Esophagus muscularis mucosa (tissue), 4 donors: ENCODE results near the gene ADPRHL1. TPM values are rescaled to one million over a fixed set of nuclear protein-coding genes. Genes with fewer than 3 reads are reported as not detected.

Source experiments
- DNase-seq: peaks from one replicate; pipeline ENCODE4 v3.0.0-alpha.2; 2017; ENCODE audit errors: extremely low spot score
- H3K27ac ChIP-seq, 4 donors: fragments of 200-600 bp; sonication (generic); replicated peaks in 1 of 4; 1 replicate in 3 of 4; 2 replicates in 1 of 4; pipeline ENCODE4 v1.5.1; 2016 to 2019; ENCODE audit warnings: mild to moderate bottlenecking in 1 of 4
- H3K27me3 ChIP-seq, 4 donors: fragments of 200-600 bp; sonication (generic); one replicate each; pipeline versions ENCODE4 v1.5.1 to v1.6.0; 2016 to 2019
- H3K36me3 ChIP-seq, 4 donors: fragments of 200-600 bp; sonication (generic); one replicate each; pipeline ENCODE4 v1.5.1; 2016 to 2019
- H3K4me1 ChIP-seq, 4 donors: fragments of 200-600 bp; sonication (generic); one replicate each; pipeline ENCODE4 v1.5.1; 2016 to 2019
- H3K4me3 ChIP-seq, 4 donors: fragments of 200-600 bp; sonication (generic); 1 replicate in 2 of 4; 2 replicates in 2 of 4; pipeline ENCODE4 v1.5.1; 2016 to 2019; ENCODE audit warnings: mild to moderate bottlenecking in 4 of 4, moderate library complexity in 1 of 4
- H3K9me3 ChIP-seq, 4 donors: fragments of 200-600 bp; sonication (generic); 1 replicate in 3 of 4; 2 replicates in 1 of 4; pipeline ENCODE4 v1.5.1; 2016 to 2019
- EP300 ChIP-seq: sonication (generic); formaldehyde crosslinking; IDR thresholded peaks from one replicate; pipeline ENCODE4 v1.6.1; 2017; ENCODE audit warnings: antibody characterized with exemption
- POLR2A ChIP-seq: fragments of 450-650 bp; IDR thresholded peaks from one replicate; pipeline ENCODE4 v1.6.1; 2017; ENCODE audit warnings: antibody characterized with exemption, moderate library complexity, mild to moderate bottlenecking, low read depth
- POLR2AphosphoS5 ChIP-seq, 2 donors: sonication (generic); formaldehyde crosslinking; IDR thresholded peaks; one replicate each; pipeline ENCODE4 v1.6.1; 2017; ENCODE audit warnings: antibody characterized with exemption in 2 of 2
- WGBS: methylation state at CpG from one replicate; pipeline ENCODE4 v1.1.5; 2018; 5-methylcytosine and 5-hydroxymethylcytosine counted together
- intact Hi-C: fragments of 100-400 bp; cut with DNase I; formaldehyde crosslinking; loops from one replicate; pipeline ENCODE4 v1.15.1; 2023
- total RNA-seq, 4 donors: library from RNA; depleted of rRNA; stranded (reverse); fragments of >200 nt; gene quantifications; one replicate each; pipeline versions ENCODE4 v1.1.0 to v1.2.1, GENCODE V29; 2016
- TF ChIP-seq, protein P1 (sequence below), 3 experiments: fragments of 200-600 bp in 2 of 3; fragments of 450-650 bp in 1 of 3; sonication (generic) in 2 of 3; IDR thresholded peaks; one replicate each; pipeline ENCODE4 v1.5.1; 2017 to 2019; ENCODE audit warnings: antibody characterized with exemption in 3 of 3, mild to moderate bottlenecking in 2 of 3, moderate library complexity in 1 of 3

ADPRHL1 gene
- total RNA-seq, 4 donors from 2014 or later = 6.9 to 26.2 (median 11.0) TPM

DNA sequence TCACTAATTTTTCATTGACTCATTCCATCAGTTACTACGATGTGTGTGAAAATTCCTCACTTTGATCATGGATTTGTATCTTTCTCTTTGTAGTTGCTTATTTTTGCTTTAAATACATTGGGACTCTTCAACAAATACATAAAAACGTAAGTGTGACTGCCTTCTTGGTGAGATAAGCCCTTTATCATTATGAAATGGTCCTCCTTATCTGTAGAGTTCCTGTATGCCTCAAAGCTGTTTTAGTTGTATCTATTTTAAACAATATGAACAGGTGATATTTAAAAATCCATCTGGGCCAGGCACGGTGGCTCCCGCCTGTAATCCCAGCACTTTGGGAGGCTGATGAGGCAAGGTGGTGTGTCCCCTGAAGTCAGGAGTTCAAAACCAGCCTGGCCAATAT lies 25.9 kb upstream of the ADPRHL1 start:
- 86% methylated on average over 4 of the region's 4 CpGs for WGBS
- H3K27ac ChIP-seq = no peak overlapping the region
- peaks cover 0 to 24% (median 15%) of the 10 kb centered on the region in 4 donors for H3K4me1 ChIP-seq
- H3K4me3 ChIP-seq = no peak overlapping the region
- H3K36me3 ChIP-seq = peaks cover 20 to 51% (median 39%) of the 10 kb centered on the region in 4 donors
- TF ChIP-seq POLR2A (no peak), EP300 (no peak), POLR2AphosphoS5 (IDR thresholded peaks at IDR 0.05) (no peak)
- TF ChIP-seq, protein P1, sequence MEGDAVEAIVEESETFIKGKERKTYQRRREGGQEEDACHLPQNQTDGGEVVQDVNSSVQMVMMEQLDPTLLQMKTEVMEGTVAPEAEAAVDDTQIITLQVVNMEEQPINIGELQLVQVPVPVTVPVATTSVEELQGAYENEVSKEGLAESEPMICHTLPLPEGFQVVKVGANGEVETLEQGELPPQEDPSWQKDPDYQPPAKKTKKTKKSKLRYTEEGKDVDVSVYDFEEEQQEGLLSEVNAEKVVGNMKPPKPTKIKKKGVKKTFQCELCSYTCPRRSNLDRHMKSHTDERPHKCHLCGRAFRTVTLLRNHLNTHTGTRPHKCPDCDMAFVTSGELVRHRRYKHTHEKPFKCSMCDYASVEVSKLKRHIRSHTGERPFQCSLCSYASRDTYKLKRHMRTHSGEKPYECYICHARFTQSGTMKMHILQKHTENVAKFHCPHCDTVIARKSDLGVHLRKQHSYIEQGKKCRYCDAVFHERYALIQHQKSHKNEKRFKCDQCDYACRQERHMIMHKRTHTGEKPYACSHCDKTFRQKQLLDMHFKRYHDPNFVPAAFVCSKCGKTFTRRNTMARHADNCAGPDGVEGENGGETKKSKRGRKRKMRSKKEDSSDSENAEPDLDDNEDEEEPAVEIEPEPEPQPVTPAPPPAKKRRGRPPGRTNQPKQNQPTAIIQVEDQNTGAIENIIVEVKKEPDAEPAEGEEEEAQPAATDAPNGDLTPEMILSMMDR (IDR thresholded peaks at IDR 0.05) = no peak
- no peaks in the 10 kb centered on the region for H3K27me3 ChIP-seq
- no peaks in the 10 kb centered on the region for H3K9me3 ChIP-seq
- no peak for DNase-seq
- intact Hi-C loops = no loop called here

DNA sequence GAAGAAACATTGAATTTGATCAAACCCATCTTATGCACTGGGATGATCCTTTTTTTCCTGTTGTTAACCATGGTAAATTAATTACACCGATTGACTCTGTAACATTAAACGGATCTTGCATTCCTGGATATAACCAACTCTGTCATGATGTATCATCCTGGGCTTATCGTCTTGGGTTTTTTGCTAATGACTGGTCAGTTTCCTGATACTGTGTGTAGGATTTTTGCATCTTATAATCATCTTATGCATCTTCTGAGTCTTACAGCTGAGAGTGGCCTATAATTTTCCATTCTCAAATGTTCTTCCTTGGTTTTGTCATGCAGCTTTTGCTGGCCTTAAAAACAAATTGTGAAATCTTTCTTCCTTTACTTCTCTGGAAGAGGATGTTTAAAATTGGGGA lies 24.4 kb upstream of the ADPRHL1 start:
- Histone ChIP-seq H3K4me3 (no peak overlapping the region), H3K36me3 (peaks cover 20 to 63% (median 48%) of the 10 kb centered on the region in 4 donors)

DNA sequence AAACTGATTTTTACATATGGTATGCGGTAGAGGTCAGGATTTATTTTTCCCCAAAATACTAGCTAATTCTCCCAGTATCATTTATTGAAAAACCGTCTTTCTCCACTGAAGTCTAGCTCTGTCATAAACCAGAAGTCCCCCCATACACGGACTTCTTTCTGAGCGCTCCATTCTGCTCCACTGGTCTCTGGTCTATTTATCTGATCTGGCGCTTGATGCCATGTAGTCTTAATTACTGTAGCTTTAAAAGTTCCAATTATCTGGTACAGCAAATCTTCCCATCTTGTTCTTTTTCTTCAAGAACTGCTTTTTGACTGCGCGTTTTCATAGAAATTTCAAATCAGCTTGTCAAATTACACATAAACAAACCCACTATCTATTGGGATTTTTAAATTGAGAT lies 23.5 kb upstream of the ADPRHL1 start:
- WGBS = 98% methylated on average over 7 of the region's 7 CpGs
- TF ChIP-seq POLR2A (no peak), EP300 (no peak), POLR2AphosphoS5 (IDR thresholded peaks at IDR 0.05) (no peak)
- TF ChIP-seq, protein P1 (IDR thresholded peaks at IDR 0.05) = no peak
- Histone ChIP-seq H3K27me3 (no peaks in the 10 kb centered on the region), H3K4me1 (peaks cover 0 to under 1% (median 0%) of the 10 kb centered on the region in 4 donors), H3K9me3 (no peaks in the 10 kb centered on the region), H3K36me3 (peaks cover 23 to 72% (median 53%) of the 10 kb centered on the region in 4 donors), H3K27ac (no peak overlapping the region), H3K4me3 (no peak overlapping the region)
- intact Hi-C loops = no loop called here
- no peak for DNase-seq

More for the DNA sequence above, 24.4 kb upstream of the ADPRHL1 start:
- Histone ChIP-seq H3K27me3 (no peaks in the 10 kb centered on the region), H3K27ac (no peak overlapping the region), H3K4me1 (peaks cover 0 to 9% (median 5%) of the 10 kb centered on the region in 4 donors), H3K9me3 (no peaks in the 10 kb centered on the region)
- intact Hi-C loops = no loop called here
- WGBS = 94% methylated on average over 3 of the region's 3 CpGs
- no peak for DNase-seq
- TF ChIP-seq POLR2A (no peak), POLR2AphosphoS5 (IDR thresholded peaks at IDR 0.05) (no peak), EP300 (no peak)

DNA sequence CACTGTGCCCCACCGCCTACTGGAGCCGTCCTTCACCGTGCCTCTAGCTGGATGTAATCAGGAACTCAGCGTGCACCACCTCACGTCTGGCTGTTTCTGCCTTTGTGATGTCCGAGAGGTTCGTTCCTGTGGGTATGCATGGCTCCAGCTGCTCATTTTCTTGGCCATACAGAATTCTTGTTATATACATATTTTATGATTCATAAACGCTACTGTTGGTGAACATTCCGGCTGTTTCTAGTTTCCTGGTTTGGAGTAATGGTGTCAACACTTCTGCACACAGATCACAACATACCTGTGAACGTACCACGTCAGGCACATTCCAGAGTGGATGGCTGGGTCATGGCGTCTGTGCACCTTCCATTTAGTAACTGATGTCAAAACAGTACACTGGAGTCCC lies 22.6 kb upstream of the ADPRHL1 start:
- TF ChIP-seq POLR2A (no peak), EP300 (no peak), POLR2AphosphoS5 (IDR thresholded peaks at IDR 0.05) (no peak)
- TF ChIP-seq, protein P1 (IDR thresholded peaks at IDR 0.05) = no peak
- Histone ChIP-seq H3K4me1 (no peaks in the 10 kb centered on the region), H3K27me3 (no peaks in the 10 kb centered on the region), H3K9me3 (no peaks in the 10 kb centered on the region), H3K36me3 (peaks cover 25 to 79% (median 55%) of the 10 kb centered on the region in 4 donors), H3K4me3 (no peak overlapping the region), H3K27ac (no peak overlapping the region)
- DNase-seq = peak; percentile 26
- intact Hi-C loops = no loop called here
- 95% methylated on average over 12 of the region's 12 CpGs for WGBS

DNA sequence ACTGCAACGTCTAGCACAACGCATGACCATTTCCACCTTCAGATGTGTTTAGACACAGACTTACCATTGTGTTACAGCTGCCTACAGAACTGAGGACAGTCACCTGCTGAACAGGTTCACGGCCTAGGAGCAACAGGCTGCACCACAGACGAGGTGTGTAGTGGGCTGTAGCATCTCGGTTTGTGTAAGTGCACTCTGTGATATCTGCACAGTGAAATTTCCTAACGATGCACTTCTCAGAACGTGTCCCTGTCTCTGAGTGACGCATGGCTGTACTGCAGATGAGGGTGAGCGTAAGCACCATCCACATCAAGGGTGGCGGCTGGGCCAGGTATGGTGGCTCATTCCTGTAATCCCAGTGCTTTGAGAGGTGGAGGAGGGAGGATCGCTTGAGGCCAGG lies 22.0 kb upstream of the ADPRHL1 start:
- DNase-seq = peak; percentile 37
- TF ChIP-seq EP300 (no peak), POLR2AphosphoS5 (IDR thresholded peaks at IDR 0.05) (no peak), POLR2A (no peak)
- TF ChIP-seq, protein P1 (IDR thresholded peaks at IDR 0.05) = no peak
- H3K4me1 ChIP-seq = no peaks in the 10 kb centered on the region
- no peak overlapping the region for H3K27ac ChIP-seq
- intact Hi-C loops = no loop called here
- H3K27me3 ChIP-seq = no peaks in the 10 kb centered on the region
- no peak overlapping the region for H3K4me3 ChIP-seq
- peaks cover 25 to 78% (median 55%) of the 10 kb centered on the region in 4 donors for H3K36me3 ChIP-seq
- WGBS = 99% methylated on average over 11 of the region's 11 CpGs
- H3K9me3 ChIP-seq = no peaks in the 10 kb centered on the region
